HepG2 (cell line): ENCODE measurements around the gene C5orf58. TPM values are rescaled to one million over a fixed set of nuclear protein-coding genes. Genes with fewer than 3 reads are reported as not detected.

Experiments used
- ATAC-seq: fragments of 200-7000 bp; cut with Tn5 transposase; 3 replicates; pipeline ENCODE4 v1.9.1; 2020; ENCODE audit warnings: mild to moderate bottlenecking, moderate library complexity
- BruUV-seq: library from RNA; stranded (reverse); fragments of 400-500 nt; replicated peaks from 2 replicates; lab custom pipeline; 2021; lab: Mats Ljungman, UMichigan
- CTCF ChIA-PET: fragments of 300-600 bp; formaldehyde crosslinking; extraction: SDS; loops from one replicate; lab custom pipeline; 2021; ENCODE audit warnings: low total read pairs, inconsistent platforms, low intra/inter-chr PET ratio; lab: Yijun Ruan, JAX
- POLR2A ChIA-PET: fragments of 350-600 bp; sonication (Branson Sonifier 250); formaldehyde crosslinking; loops from one replicate; lab custom pipeline; 2020; ENCODE audit warnings: antibody characterized with exemption, inconsistent platforms; lab: Yijun Ruan, JAX
- DNase-seq: peaks from one replicate; pipeline ENCODE4 v3.0.0-alpha.2; 2015; ENCODE audit warnings: low spot score
- FAIRE-seq: peaks from 3 replicates; lab custom pipeline; 2011; peaks lifted over from hg19 to GRCh38; lab: Jason Lieb, UNC
- H2AFZ ChIP-seq: one replicate; pipeline ENCODE4 v1.6.1; 2011; ENCODE audit warnings: low read length, inconsistent platforms
- H3K27ac ChIP-seq: fragments of 300-600 bp; 3 replicates; pipeline ENCODE4 v1.8.0; 2011; ENCODE audit warnings: mixed run types, mild to moderate bottlenecking, mixed read lengths, low read length, inconsistent platforms; ENCODE audit not compliant: insufficient read depth; ENCODE audit errors: extremely low read length
- H3K27me3 ChIP-seq, 2 experiments: fragments of 200-600 bp in 1 of 2; 2 replicates in 1 of 2; 3 replicates in 1 of 2; pipeline versions ENCODE4 v1.6.0 to v1.8.0; 2011; ENCODE audit warnings: low read length in 2 of 2, mild to moderate bottlenecking in 2 of 2, moderate library complexity in 2 of 2, inconsistent platforms in 1 of 2; ENCODE audit not compliant: insufficient read depth in 2 of 2, control insufficient read depth in 1 of 2
- H3K36me3 ChIP-seq, 2 experiments: fragments of 200-600 bp in 1 of 2; replicated peaks in 1 of 2; 2 replicates in 1 of 2; 3 replicates in 1 of 2; pipeline versions ENCODE4 v1.5.1 to v1.8.0; 2011; ENCODE audit warnings: low read length in 2 of 2, inconsistent platforms in 1 of 2; ENCODE audit not compliant: insufficient read depth in 2 of 2, control insufficient read depth in 1 of 2
- H3K4me1 ChIP-seq: 2 replicates; pipeline ENCODE4 v1.5.1; 2012; ENCODE audit warnings: low read length, inconsistent platforms; ENCODE audit not compliant: insufficient read depth
- H3K4me2 ChIP-seq: 2 replicates; pipeline ENCODE4 v1.6.0; 2011; ENCODE audit warnings: low read depth, low read length, inconsistent platforms
- H3K4me3 ChIP-seq, 3 experiments: fragments of 200-600 bp in 1 of 3; sonication (generic), shearing (Covaris generic) in 1 of 3; replicated peaks in 1 of 3; 2 replicates each; pipeline ENCODE4 v1.5.1; 2011 to 2016; ENCODE audit warnings: low read length in 3 of 3, inconsistent platforms in 2 of 3, low read depth in 2 of 3, mild to moderate bottlenecking in 2 of 3, control low read depth in 1 of 3, mixed read lengths in 1 of 3; ENCODE audit not compliant: insufficient read depth in 1 of 3
- H3K79me2 ChIP-seq: one replicate; pipeline ENCODE4 v1.6.1; 2011; ENCODE audit warnings: low read length, inconsistent platforms; ENCODE audit not compliant: insufficient read depth
- H3K9ac ChIP-seq: 2 replicates; pipeline ENCODE4 v1.6.0; 2011; ENCODE audit warnings: mild to moderate bottlenecking, low read depth, low read length, inconsistent platforms; ENCODE audit not compliant: insufficient read depth
- H3K9me3 ChIP-seq: 2 replicates; pipeline ENCODE4 v1.5.1; 2012; ENCODE audit warnings: mild to moderate bottlenecking, low read length
- H4K20me1 ChIP-seq: 2 replicates; pipeline ENCODE4 v1.6.0; 2011; ENCODE audit warnings: inconsistent platforms, mild to moderate bottlenecking, low read length, moderate library complexity; ENCODE audit not compliant: insufficient read depth
- ARNT ChIP-seq: fragments of 450-650 bp; IDR thresholded peaks from 2 replicates; pipeline ENCODE4 v1.6.1; 2017
- EED ChIP-seq: sonication (generic); formaldehyde crosslinking; IDR thresholded peaks from 2 replicates; pipeline ENCODE4 v1.5.0; 2020; ENCODE audit warnings: mild to moderate bottlenecking, missing genetic modification reagents
- HMGA1 ChIP-seq: sonication (generic); formaldehyde crosslinking; conservative IDR thresholded peaks from 2 replicates; pipeline ENCODE4 v1.4.0; 2020; ENCODE audit warnings: missing genetic modification reagents
- HOXA9 ChIP-seq: sonication (generic); formaldehyde crosslinking; IDR thresholded peaks from 2 replicates; pipeline ENCODE4 v1.8.1; 2022; ENCODE audit warnings: missing genetic modification reagents, mild to moderate bottlenecking, moderate library complexity, borderline replicate concordance
- JDP2 ChIP-seq: sonication (generic); formaldehyde crosslinking; IDR thresholded peaks from 2 replicates; pipeline ENCODE4 v1.8.1; 2022; ENCODE audit warnings: missing genetic modification reagents, borderline replicate concordance
- LRRFIP1 ChIP-seq: sonication (generic); formaldehyde crosslinking; conservative IDR thresholded peaks from 2 replicates; pipeline ENCODE4 v1.4.0; 2020; ENCODE audit warnings: missing genetic modification reagents
- NFIC ChIP-seq: IDR thresholded peaks from 2 replicates; pipeline ENCODE4 v1.6.1; 2012; ENCODE audit warnings: mild to moderate bottlenecking, low read length, inconsistent platforms
- POLR2G ChIP-seq: fragments of 200-400 bp; formaldehyde crosslinking; IDR thresholded peaks from 2 replicates; pipeline ENCODE4 v1.6.1; 2018; ENCODE audit warnings: mild to moderate bottlenecking, low read depth, low read length, moderate library complexity
- SKI ChIP-seq: fragments of 450-650 bp; IDR thresholded peaks from one replicate; pipeline ENCODE4 v1.6.1; 2018; ENCODE audit warnings: mild to moderate bottlenecking; ENCODE audit not compliant: partially characterized antibody
- ZBTB44 ChIP-seq: sonication (generic); formaldehyde crosslinking; IDR thresholded peaks from 2 replicates; pipeline ENCODE4 v1.4.0; 2020; ENCODE audit warnings: missing genetic modification reagents
- ZFP1 ChIP-seq: IDR thresholded peaks from 2 replicates; pipeline ENCODE4 v1.6.1; 2016
- ZNF282 ChIP-seq: fragments of 450-650 bp; IDR thresholded peaks from 2 replicates; pipeline ENCODE4 v1.6.1; 2018; ENCODE audit not compliant: partially characterized antibody
- ZNF367 ChIP-seq: sonication (generic); formaldehyde crosslinking; IDR thresholded peaks from 2 replicates; pipeline ENCODE4 v1.4.0; 2020; ENCODE audit warnings: missing genetic modification reagents, borderline replicate concordance
- ZNF383 ChIP-seq: sonication (generic); formaldehyde crosslinking; IDR thresholded peaks from 2 replicates; pipeline ENCODE4 v1.4.0; 2020; ENCODE audit warnings: missing genetic modification reagents, mild to moderate bottlenecking, borderline replicate concordance
- ZNF558 ChIP-seq: sonication (generic); formaldehyde crosslinking; IDR thresholded peaks from 2 replicates; pipeline ENCODE4 v1.9.0; 2022; ENCODE audit warnings: mild to moderate bottlenecking, missing genetic modification reagents, borderline replicate concordance
- ZNF646 ChIP-seq: sonication (generic); formaldehyde crosslinking; IDR thresholded peaks from 2 replicates; pipeline ENCODE4 v1.9.0; 2021; ENCODE audit warnings: mild to moderate bottlenecking, missing genetic modification reagents
- WGBS: methylation state at CpG from one replicate; pipeline ENCODE4 v1.1.6; 2017; ENCODE audit warnings: low lambda C conversion rate; 5-methylcytosine and 5-hydroxymethylcytosine counted together
- in situ Hi-C: cut with HindIII; loops from 2 replicates; pipeline ENCODE4 v1.10.0; 2017; ENCODE audit warnings: low pct_unique_long_range_greater_than_20kb; ENCODE audit not compliant: extremely low pct_ligation_motif_present
- intact Hi-C: fragments of 100-400 bp; cut with micrococcal nuclease; formaldehyde crosslinking; loops from one replicate; pipeline ENCODE4 v1.10.0; 2022; ENCODE audit not compliant: unreplicated experiment
- polyA plus RNA-seq, 8 experiments: library from polyadenylated mRNA; depleted of rRNA in 3 of 8; stranded (reverse) in 7 of 8; unstranded in 1 of 8; fragments of >200 nt; fragmentation: Illumina TruSeq in 4 of 8; extraction: Trizol in 4 of 8; gene quantifications; 2 replicates each; pipeline versions ENCODE4 v1.2.1 to v1.2.3, GENCODE V29; 2011 to 2016; ENCODE audit warnings: low read depth in 4 of 8, missing spikeins in 1 of 8, mixed read lengths in 1 of 8; ENCODE audit not compliant: insufficient read depth in 1 of 8
- total RNA-seq, 5 experiments: library from RNA; depleted of rRNA; stranded (reverse); fragments of >200 nt; fragmentation: Illumina TruSeq; extraction: Trizol; gene quantifications; 2 replicates each; pipeline ENCODE4 v1.2.3, GENCODE V29; 2016; ENCODE audit warnings: low read depth in 1 of 5

C5orf58 gene
- total and polyA plus RNA-seq, 2 of the 13 experiments (the other 11 are each of a cell fraction or from before 2014, with no cell fraction given), result not detected

GRCh38 chr5:170268884-170269283, 36.1 kb downstream of the C5orf58 start:
- FAIRE-seq, result no peak
- 0% methylated on average over 3 of the region's 3 CpGs for WGBS
- H3K27ac ChIP-seq, result no peak overlapping the region
- TF ChIP-seq ZNF558 (CRISPR knock-in tag) (no peak), ZNF367 (CRISPR knock-in tag) (no peak), HOXA9 (CRISPR knock-in tag) (no peak), ARNT (no peak), EED (CRISPR knock-in tag) (no peak), ZNF646 (no peak), NFIC (no peak), HMGA1 (CRISPR knock-in tag) (no peak), JDP2 (CRISPR knock-in tag) (no peak), ZNF383 (no peak), ZBTB44 (CRISPR knock-in tag) (no peak), ZNF282 (no peak), SKI (no peak), ZFP1 (CRISPR knock-in tag) (no peak), POLR2G (no peak), LRRFIP1 (CRISPR knock-in tag) (no peak)

More at GRCh38 chr5:170268884-170269283, 36.1 kb downstream of the C5orf58 start:
- no TSS peak for BruUV-seq
- Histone ChIP-seq H3K79me2 (no peaks in the 10 kb centered on the region), H4K20me1 (no peaks in the 10 kb centered on the region), H3K9me3 (no peaks in the 10 kb centered on the region), H3K4me2 (no peak overlapping the region), H3K9ac (no peak overlapping the region), H3K36me3 (no peaks in the 10 kb centered on the region), H3K27me3 (peaks cover 1 to 15% of the 10 kb centered on the region in 2 experiments; a peak in 2 of 5 replicates), H3K4me1 (no peaks in the 10 kb centered on the region), H3K4me3 (no peak overlapping the region), H2AFZ (no peak overlapping the region)
- ATAC-seq, result no peak
- intact Hi-C loops (loop anchor here (2.0 to 5.0 kb wide), 2 partner anchors 152 to 353 kb away; no protein-coding TSS in a partner anchor), in situ Hi-C loops (loop anchor here (10.0 kb wide), 1 partner anchor 136 kb away; no protein-coding TSS in a partner anchor)
- DNase-seq, result no peak
- CTCF ChIA-PET, result no interaction called here
- POLR2A ChIA-PET, result no interaction called here
